Stimulated activated CD8-positive, alpha-beta memory T cell treated with anti-CD3 and anti-CD28 coated beads, Interleukin-12 subunit alpha, Interleukin-12 subunit beta, amount 100 ng/mL, for 1 hour (primary cell): Measurements from ENCODE around the gene APOOL.
A peak's percentile ranks its signal among the peaks of the same experiment; 100 is the strongest.
"Not testable (repeated sequence)": the region's sequence is repeated elsewhere in the genome, so short reads cannot be mapped to it uniquely, and the experiment has no call there.

Experiments used
- DNase-seq: peaks from one replicate; pipeline ENCODE4 v3.0.0-alpha.2; 2020; ENCODE audit warnings: low read depth

APOOL gene, protein sequence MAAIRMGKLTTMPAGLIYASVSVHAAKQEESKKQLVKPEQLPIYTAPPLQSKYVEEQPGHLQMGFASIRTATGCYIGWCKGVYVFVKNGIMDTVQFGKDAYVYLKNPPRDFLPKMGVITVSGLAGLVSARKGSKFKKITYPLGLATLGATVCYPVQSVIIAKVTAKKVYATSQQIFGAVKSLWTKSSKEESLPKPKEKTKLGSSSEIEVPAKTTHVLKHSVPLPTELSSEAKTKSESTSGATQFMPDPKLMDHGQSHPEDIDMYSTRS

DNA sequence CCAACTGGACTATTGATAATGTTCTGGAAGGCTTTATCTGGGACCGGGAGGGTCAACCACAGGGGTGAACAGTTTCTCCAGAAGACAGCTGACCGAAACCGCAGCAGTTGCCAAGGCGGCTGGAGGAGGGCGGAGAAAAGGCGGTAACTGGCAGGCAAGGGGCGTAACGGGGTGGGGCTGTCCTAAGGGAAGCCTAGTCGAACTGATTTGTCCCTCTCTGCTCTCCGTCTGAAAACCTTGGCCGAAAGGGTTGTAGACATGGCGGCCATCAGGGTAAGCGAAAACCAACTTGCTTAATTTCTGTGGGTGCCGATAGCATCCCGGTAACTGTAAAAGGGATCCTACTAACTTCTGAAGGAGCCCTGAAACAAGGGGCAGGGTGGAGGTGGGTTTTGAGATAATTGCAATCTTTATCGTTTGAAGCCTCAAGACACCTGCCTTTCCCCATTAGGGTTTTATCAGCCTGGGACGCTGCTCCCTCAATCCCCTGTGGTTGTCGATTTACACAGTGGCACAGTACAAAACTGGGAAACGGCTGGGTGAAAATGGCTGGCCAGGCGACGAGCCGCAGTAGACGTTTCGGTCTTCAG, at the start of gene APOOL:
Gene APOOL, plus strand, starts transcription at position 223 of the 590 bp plus-strand sequence. Its CDS starts 36 bp downstream, at position 259.
- DNase-seq, result peak; percentile 43

DNA sequence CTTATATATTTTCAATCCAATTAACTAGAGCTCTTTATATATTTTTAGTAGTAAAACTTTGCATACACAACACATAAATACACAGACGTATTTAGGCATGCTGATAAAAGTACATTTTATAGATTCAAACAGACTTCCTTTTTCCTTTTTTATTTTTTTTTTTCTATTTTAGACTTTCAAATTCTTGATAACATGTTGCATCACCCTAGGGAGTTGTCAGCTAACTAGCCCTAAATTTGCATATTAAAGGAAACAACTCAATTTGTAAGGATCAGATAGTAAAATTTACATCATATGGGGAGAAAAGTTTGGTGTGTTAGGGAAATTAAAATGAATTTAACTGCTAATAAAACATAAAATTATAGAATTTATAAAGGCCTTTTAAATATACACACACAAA, 47.4 kb upstream of the APOOL start:
- DNase-seq, result no peak

DNA sequence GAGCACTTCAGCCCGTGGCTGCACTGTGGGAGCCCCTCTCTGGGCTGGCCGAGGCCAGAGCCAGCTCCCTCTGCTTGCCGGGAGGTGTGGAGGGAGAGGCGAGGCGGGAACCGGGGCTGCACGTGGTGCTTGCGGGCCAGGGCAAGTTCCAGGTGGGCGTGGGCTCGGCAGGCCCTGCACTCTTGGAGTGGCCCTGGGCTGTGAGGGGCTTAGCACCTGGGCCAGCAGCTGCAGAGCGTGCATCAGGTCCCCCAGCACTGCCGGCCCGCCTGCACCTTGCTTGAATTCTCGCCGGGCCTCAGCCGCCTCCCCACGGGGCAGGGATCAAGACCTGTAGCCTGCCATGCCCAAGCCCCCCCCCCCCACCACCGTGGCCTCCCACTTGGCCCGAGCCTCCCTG, 28.9 kb upstream of the APOOL start:
- DNase-seq, result no peak

DNA sequence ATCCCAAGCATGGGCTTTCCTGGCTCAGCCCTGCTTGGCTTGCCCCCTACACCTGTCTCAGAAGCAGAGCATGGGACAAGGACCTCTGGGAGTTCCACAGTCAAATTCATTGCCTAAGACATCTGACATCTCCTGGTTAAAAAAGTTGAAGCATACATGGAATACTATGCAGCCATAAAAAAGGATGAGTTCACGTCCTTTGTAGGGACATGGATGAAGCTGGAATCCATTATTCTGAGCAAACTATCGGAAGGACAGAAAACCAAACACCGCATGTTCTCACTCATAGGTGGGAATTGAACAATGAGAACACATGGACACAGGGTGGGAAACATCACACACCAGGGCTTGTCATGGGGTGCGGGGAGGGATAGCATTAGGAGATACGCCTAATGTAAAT, 11.9 kb upstream of the APOOL start:
- DNase-seq, result not testable (repeated sequence)

DNA sequence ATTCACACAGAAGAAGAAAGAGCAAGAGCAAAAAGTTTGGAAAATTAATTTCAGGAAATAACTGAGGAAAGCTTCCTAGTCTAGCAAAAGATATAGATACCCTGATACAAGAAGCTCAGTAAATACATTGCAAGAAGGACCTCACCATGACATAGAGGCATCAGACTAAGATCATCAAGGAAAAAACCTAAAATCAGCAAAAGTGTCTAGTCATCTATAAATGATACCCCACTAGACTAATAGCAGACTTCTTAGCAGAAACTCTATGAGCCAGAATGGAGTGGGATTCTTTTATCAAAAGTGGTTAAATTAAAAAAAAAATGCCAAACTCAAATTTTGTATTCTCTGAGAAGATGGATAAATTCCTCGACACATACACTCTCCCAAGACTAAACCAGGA, 10.5 kb upstream of the APOOL start:
- DNase-seq, result no peak

DNA sequence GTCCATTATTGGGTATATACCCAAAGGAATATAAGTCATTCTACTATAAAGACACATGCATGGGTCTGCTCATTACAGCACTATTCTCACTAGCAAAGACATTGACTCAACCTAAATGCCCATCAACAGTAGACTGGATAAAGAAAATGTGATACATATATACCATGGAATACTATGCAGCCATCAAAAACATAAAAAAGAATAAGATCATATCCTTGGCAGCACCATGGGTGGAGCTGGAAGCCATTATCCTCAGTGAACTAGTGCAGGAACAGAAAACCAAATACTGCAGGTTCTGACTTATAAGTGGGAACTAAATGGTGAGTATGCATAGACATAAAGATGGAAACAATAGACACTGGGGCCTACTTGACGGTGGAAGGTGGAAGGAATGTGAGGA, 2.3 kb upstream of the APOOL start:
- DNase-seq, result no peak

DNA sequence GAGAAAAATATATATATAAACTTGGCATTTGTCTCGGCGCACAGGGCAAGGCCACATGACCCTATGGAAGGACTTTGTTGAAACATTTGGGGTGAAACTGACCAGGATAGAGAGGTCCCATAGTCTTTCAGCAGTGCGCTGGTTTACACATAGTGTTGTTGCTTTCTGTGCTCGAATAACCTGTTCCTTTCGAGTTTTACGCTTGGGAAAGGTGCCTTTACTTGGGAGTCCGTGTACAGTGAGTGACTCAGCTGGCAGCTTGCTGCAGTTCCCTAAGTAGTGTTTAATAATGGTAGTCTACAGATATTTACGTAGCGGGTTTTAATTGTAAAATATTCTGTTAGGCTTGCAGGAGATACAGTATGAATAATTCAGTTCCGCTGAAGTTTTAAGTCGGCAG, 578 bp downstream of the APOOL start:
- DNase-seq, result no peak

DNA sequence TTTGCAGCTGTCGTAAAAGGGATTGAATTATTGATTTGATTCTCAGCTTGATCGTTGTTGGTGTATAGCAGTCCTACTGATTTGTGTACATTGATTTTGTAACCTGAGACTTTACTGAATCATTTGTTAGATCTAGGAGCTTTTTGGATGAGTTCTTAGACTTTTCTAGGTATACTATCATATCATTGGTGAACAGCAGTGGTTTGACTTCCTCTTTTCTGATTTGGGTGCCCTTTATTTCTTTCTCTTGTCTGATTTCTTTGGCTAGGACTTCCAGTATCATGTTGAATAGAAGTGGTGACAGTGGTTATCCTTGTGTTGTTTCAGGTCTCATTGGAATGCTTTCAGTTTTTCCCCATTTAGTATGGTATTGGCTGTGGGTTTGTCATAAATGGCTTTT, 8.4 kb downstream of the APOOL start:
- no peak for DNase-seq

DNA sequence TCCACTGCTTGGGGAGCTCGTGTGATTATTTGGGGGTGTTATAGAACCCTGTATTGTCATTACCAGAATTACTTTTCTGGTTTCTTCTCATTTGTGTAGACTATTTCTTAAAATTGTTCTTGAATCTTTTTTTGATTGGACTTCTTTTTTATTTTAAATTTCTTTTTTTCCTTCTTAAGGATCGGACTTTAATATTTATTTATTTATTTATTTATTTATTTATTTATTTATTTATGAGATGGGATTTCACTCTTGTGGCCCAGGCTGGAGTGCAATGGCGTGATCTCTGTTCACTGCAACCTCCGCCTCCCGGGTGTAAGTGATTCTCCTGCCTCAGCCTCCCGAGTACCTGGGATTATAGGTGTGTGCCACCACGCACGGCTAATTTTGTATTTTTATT, 11.7 kb downstream of the APOOL start:
- DNase-seq, result not testable (repeated sequence)

DNA sequence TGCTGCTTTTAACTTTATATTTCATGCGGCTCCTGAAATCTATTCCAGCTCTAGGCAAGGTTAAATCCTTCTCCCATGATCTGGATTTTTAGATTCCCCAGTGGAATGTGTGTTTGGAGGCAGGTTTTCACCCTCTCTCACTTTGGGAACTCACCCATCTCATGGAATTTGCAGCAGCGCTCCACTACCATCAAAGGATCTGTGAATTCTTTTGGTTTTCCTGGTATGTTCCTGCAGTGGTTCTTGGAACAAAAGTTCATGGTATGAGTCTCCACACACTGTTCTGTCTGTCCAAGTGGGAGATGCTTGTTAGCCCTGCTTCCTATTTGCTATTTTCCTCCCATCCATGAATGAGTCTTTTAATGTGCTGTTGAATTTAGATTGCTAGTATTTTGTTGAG, 14.0 kb downstream of the APOOL start:
- no peak for DNase-seq

DNA sequence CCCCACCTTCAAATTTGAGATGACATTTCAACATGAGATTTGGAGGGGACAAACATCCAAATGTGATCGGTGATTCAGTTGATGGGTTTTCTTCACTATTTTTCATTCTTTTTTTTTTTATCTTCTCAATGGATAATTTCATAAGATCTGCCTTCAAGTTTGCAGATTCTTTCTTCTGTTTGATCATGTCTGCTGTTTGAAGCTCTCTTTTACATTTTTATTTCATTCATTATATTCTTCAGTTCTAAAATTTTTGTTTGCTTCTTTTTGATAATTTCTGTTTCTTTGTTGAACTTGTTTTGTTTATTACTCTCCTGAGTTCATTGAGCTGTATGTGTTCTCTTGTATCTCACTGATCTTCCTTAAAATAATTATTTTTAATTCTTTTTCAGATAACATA, 14.8 kb downstream of the APOOL start:
- no peak for DNase-seq

DNA sequence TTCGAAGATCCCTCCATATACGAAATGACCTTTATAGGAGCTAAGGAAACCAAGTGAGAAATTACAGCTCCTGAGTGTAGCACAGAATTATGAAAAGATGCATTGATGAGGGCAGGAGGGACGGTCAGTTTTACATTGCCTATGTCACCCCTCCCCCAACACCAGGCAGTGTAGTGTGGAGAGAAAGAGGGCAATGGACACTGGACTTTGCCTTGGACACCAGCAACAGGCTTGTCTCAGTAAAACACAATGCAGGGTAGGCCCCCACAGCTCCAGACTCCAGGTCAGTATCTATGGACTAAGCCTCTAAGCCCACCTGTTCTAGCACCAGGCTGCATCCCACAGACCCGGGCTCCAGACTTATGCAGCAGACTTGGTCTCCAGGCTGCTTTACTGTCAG, 16.5 kb downstream of the APOOL start:
- DNase-seq, result no peak

DNA sequence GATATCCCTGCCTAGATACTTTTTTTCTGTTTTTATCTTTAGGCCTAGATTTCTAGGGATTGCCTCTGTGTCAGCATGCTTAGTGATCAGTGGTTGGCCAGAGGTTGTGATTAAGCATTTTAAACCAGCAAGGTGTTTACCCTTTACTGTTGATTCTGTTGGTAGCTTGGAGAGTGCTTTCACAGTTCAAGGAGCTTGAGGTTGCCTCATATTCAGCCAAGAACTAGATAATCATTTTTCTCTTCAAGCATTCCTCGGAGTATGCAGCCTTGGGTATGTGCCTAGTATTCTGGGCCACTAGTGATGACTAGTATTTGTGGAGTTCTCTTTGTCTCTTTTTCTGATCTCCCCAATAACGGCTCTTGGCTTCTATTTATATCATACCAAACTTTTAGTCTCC, 20.4 kb downstream of the APOOL start:
- DNase-seq, result no peak

DNA sequence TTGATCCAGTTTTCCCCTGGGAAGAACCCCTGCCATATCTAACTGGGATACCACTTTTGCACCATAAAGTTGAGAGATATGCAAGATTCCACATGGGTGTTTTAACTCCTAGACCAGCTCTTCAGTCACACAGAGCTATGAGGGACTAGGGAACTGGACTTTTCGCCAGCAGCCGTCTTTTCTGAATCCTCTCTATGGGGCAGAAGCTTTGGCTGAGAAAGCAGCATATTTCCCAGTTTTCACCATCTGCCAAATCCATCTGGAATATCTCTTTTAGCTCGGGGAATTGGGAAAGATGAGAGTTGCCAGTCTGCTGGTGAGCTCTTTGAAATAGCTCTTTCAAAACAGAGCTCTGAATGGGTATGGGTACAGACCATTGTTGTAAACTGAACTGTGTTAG, 20.9 kb downstream of the APOOL start:
- no peak for DNase-seq

DNA sequence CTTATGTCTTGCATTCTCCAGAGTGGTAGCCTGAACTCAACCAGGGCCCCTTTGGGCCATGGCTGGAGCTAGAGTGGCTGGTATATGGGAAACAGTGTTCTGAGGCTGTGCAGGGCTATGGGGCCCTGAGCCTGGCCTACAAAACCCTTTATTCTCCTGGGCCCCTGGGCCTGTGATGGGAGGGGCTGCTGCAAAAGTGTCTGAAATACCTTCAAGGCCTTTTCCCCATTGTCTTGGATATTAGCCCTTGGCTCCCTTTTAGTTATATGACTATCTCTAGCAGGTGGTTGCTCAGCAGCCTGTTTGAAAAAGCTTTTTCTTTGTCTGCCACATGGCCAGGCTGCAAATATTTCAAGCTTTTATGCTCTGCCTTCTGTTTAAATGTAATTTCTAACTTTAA, 22.5 kb downstream of the APOOL start:
- DNase-seq, result no peak

DNA sequence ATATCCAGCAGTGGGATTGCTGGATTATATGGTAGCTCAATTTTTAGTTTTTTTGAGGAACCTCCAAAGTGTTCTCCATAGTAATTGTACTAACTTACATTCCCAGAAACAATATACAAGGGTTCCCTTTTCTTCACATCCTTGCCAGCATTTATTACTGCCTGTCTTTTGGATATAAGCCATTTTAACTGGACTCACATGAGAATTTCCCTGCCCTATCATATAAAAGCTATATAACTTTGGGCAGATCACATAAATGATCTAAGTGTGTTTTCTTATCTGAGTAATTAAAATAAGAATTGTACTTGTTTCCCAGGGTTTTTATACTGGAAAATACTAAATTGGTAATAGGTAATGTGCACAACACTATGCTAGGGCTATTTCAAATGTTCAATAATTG, 25.4 kb downstream of the APOOL start:
- DNase-seq, result no peak

DNA sequence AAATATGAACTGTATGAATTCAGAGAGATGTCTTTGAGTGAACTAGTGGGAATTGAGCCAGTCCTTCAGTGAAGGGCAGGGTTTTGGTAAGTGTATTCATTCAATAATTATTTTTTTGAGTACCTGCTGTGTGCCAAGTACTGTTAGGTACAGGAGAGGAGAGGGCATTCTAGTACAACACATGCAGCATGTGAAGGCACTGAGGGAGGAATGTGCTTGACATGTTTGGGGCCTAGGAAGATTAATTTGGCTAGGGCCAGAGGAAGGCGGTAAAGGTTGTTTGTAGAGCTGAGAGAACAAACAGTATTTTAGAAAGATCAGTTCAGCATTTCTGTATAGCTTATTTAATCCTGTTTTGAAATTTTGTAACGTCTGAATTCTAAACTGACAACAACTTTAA, 27.8 kb downstream of the APOOL start:
- no peak for DNase-seq

DNA sequence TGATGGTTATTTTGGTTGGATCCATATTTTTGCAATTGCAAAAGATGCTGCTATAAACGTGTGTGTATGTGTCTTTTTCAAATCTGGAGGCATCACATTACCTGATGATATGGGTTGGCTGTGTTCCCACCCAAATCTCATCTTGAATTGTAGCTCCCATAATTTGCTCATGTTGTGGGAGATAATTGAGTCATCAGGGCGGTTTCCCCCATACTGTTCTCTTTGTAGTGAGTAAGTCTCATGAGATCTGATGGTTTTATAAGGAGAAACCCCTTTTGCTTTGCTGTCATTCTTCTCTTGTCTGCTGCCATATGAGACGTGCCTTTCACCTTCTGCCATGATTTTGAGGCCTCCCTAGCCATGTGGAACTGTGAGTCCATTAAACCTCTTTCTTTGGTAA, 33.4 kb downstream of the APOOL start:
- DNase-seq, result no peak

DNA sequence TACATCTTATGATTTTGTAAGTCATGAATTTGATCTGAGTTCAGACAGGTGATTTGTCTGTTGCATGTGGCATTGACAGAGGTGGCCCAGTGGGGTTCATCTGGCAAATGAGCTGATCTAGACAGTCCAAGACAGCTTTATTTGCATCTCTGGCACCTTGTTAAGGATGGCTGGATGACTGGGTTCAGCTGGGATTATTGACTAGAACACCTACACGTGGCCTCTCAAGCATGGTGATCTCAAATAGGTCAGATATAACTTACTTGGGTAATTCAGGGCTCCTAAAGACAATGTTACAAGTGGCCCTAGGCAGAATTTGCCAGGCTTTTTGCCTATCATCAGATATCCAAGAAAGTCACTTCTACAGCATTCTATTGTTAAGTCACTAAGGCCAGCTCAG, 48.0 kb downstream of the APOOL start:
- DNase-seq, result no peak

DNA sequence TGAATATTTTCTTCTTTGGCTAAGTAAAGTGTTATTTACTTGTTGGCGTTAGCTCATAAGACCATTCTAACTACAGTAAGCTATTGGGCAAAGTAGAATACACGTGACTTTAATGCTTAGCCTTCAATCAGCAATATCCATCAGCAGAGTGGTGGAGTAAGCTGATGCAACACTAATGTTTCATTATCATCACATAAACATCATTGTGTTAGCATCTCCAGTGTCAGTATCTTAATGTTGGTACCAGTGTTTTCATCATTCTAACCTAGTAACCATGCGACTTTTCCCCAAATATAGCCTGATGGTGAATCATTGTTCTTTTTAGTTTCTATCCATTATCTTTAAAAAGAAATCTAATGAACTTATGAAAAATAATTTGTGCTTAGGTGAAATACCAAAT, 48.5 kb downstream of the APOOL start:
- no peak for DNase-seq

DNA sequence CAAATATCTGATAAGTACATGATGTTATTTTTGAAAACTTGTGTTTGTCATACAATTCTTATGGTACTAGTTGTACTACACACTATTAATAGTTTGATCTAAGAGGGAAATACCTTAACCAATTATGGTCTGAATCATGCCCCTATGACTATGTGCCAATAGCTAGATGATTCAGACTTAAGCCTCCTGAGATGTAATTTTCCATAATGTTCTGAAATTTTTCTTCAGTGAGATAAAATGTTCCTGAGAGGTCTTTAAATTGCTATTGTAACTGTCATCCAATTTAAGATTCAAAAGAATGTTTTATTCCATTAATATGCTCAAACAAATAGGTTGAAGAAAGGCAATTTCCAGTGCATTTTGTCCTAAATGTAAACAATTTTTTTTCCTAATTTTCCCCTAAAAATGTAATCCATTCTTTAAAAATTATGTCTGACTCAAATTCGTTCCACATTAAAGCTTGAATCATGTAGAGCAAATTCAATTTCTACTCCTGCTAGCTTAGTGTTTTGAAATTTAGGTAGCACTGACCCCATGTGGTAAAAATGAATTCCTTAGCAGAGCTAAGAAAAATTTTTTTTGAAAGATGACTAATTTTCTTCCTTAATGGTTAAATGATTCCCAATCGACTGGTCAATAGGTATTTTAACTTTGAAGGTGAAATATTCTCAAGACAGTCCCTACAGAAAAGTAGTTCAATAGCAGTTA, 49.1 kb downstream of the APOOL start:
- no peak for DNase-seq

DNA sequence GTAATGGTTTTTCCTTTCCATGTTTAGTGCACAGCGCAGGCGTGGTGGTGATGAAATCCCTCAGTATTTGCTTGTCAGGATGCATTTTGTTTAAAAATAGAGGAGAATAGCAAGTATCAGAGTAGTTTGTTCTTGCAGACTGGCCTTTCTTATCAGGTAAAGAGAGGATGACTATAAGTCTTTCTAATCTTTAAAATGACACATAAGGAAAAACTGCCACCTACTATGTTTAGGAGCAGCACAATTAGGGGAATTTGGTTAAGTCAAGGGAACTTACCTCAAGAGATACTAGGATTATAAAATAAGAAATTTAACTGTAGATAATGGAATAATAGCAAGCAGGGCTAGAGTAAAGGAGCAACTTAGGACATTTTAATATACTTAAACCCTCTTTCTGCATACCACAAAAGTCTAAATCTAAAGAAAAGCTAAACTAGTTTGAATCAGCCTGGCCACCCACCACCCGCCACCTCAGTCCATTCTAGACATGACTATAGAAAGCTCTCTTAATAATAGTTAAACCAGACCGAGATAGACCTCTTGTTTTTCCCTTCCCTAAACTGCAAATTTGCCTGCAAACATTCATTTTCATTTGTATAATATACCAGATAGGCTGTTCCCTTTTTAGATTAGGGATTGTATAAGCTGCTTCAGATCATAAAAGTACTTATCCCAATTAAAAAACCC, 62.0 kb downstream of the APOOL start:
- no peak for DNase-seq

DNA sequence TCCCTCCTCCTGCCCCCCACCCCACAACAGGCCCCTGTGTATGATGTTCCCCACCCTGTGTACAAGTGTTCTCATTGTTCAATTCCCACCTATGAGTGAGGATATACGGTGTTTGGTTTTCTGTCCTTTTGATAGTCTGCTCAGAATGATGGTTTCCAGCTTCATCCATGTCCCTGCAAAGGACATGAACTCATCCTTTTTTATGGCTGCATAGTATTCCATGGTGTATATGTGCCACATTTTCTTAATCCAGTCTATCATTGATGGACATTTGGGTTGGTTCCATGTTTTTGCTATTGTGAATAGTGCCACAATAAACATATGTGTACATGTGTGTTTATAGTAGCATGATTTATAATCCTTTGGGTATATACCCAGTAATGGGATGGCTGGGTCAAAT, 73.6 kb downstream of the APOOL start:
- DNase-seq, result not testable (repeated sequence)
